ENCODE results near the gene MAGEB2. TPM values are rescaled to one million over a fixed set of nuclear protein-coding genes. Genes with fewer than 3 reads are reported as not detected.
A peak's percentile ranks its signal among the peaks of the same experiment; 100 is the strongest.

Gene MAGEB2
- total and polyA plus RNA-seq, 10 of the 15 experiments (the other 5 are each of a cell fraction or from before 2014, with no cell fraction given) = not detected

- no TSS peak for BruUV-seq (replicated peaks)
- TF ChIP-seq ZNF217 (IDR thresholded peaks at IDR 0.05) (no peak), HDGF (IDR thresholded peaks at IDR 0.05) (no peak), NFYA (IDR thresholded peaks at IDR 0.05; ENCODE audit: borderline replicate concordance, low read depth, low read length) (no peak), ZNF24 (IDR thresholded peaks at IDR 0.05) (no peak)
- TF ChIP-seq, protein P1, sequence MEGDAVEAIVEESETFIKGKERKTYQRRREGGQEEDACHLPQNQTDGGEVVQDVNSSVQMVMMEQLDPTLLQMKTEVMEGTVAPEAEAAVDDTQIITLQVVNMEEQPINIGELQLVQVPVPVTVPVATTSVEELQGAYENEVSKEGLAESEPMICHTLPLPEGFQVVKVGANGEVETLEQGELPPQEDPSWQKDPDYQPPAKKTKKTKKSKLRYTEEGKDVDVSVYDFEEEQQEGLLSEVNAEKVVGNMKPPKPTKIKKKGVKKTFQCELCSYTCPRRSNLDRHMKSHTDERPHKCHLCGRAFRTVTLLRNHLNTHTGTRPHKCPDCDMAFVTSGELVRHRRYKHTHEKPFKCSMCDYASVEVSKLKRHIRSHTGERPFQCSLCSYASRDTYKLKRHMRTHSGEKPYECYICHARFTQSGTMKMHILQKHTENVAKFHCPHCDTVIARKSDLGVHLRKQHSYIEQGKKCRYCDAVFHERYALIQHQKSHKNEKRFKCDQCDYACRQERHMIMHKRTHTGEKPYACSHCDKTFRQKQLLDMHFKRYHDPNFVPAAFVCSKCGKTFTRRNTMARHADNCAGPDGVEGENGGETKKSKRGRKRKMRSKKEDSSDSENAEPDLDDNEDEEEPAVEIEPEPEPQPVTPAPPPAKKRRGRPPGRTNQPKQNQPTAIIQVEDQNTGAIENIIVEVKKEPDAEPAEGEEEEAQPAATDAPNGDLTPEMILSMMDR (IDR thresholded peaks at IDR 0.05 in 2 of 3, conservative IDR thresholded peaks at IDR 0.05 in 1 of 3; ENCODE audit: control insufficient read depth in 2 of 3, extremely low read depth in 1 of 3, insufficient read depth in 1 of 3, low read depth in 3 of 3, low read length in 3 of 3) = no peak
- TF ChIP-seq, protein P2, sequence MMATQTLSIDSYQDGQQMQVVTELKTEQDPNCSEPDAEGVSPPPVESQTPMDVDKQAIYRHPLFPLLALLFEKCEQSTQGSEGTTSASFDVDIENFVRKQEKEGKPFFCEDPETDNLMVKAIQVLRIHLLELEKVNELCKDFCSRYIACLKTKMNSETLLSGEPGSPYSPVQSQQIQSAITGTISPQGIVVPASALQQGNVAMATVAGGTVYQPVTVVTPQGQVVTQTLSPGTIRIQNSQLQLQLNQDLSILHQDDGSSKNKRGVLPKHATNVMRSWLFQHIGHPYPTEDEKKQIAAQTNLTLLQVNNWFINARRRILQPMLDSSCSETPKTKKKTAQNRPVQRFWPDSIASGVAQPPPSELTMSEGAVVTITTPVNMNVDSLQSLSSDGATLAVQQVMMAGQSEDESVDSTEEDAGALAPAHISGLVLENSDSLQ (IDR thresholded peaks at IDR 0.05) = no peak
- no peak within 1 kb of the TSS for H3K4me3 ChIP-seq
- no peaks in the 10 kb centered on the region for H3K27me3 ChIP-seq (replicated peaks in 1 of 2; ENCODE audit: control insufficient read depth in 2 of 2, insufficient read depth in 2 of 2, low read length in 1 of 2)
- H3K36me3 ChIP-seq (ENCODE audit: control insufficient read depth in 2 of 2, insufficient read depth in 2 of 2, low read length in 1 of 2) = no peaks in the 10 kb centered on the region
- 76% methylated on average over 36 of the region's 38 CpGs for WGBS (ENCODE audit: insufficient coverage, insufficient replicate concordance, low lambda C conversion rate, missing lambda C conversion rate)
- ChIA-PET POLR2A (no interaction called here), SMC1A (ENCODE audit: uncharacterized antibody, unreplicated experiment) (no interaction called here), CTCF (no interaction called here), RAD21 (ENCODE audit: unreplicated experiment) (no interaction called here)
- no peaks in the 10 kb centered on the region for H3K4me1 ChIP-seq (ENCODE audit: control insufficient read depth, insufficient read depth, low read length)
- no peaks in the 10 kb centered on the region for H4K20me1 ChIP-seq (ENCODE audit: control insufficient read depth, insufficient read depth)
- ATAC-seq = peak; percentile 46
- H3K27ac ChIP-seq (ENCODE audit: control insufficient read depth, insufficient read depth) = no peak within 1 kb of the TSS
- DNase-seq (ENCODE audit: low read depth, low spot score) = no peak
- in situ Hi-C loops (cut with MboI) = no loop called here
- FAIRE-seq = no peak
- H3K9me3 ChIP-seq (replicated peaks; ENCODE audit: control insufficient read depth, insufficient read depth, low read length) = no peaks in the 10 kb centered on the region
- H3K79me2 ChIP-seq (ENCODE audit: control insufficient read depth, insufficient read depth, low read length) = no peaks in the 10 kb centered on the region
- no peak within 1 kb of the TSS for H3K9ac ChIP-seq (ENCODE audit: control insufficient read depth, insufficient read depth, low read length)
- no peak within 1 kb of the TSS for H3K4me2 ChIP-seq (ENCODE audit: control insufficient read depth, insufficient read depth)
- intact Hi-C loops (cut with micrococcal nuclease; ENCODE audit: unreplicated experiment) = no loop called here
- H2AFZ ChIP-seq (ENCODE audit: control insufficient read depth, low read depth, low read length) = no peak within 1 kb of the TSS
Observed at GRCh38 chrX:30246769-30247489, 31.6 kb downstream of the MAGEB2 start, which contains the start of gene MAGEB1. TSS of gene MAGEB1 (plus strand) at chrX:30247146. CDS start at chrX:30250494, 3,348 bp downstream.

Data from GM12878 (cell line).